Muscle layer of duodenum (tissue), 2 donors: ENCODE data around the gene WHRN.

Source experiments
- H3K27ac ChIP-seq: one replicate; pipeline ENCODE4 v1.7.0; 2013; ENCODE audit warnings: mild to moderate bottlenecking, low read length
- H3K27me3 ChIP-seq: one replicate; pipeline ENCODE4 v1.7.0; 2013; ENCODE audit warnings: low read depth, mild to moderate bottlenecking, control low read depth, low read length
- H3K36me3 ChIP-seq, 2 donors: one replicate each; pipeline ENCODE4 v1.7.0; 2013; ENCODE audit warnings: low read length in 2 of 2, control low read depth in 1 of 2, mild to moderate bottlenecking in 1 of 2; ENCODE audit not compliant: insufficient read depth in 2 of 2, control insufficient read depth in 1 of 2
- H3K4me1 ChIP-seq, 2 donors: one replicate each; pipeline ENCODE4 v1.7.0; 2013; ENCODE audit warnings: low read length in 2 of 2, mild to moderate bottlenecking in 2 of 2, control low read depth in 1 of 2, moderate library complexity in 1 of 2; ENCODE audit not compliant: insufficient read depth in 2 of 2, control insufficient read depth in 1 of 2
- H3K4me3 ChIP-seq, 2 donors: one replicate each; pipeline ENCODE4 v1.7.0; 2013; ENCODE audit warnings: low read length in 2 of 2, low read depth in 1 of 2, mild to moderate bottlenecking in 1 of 2
- H3K9me3 ChIP-seq, 2 donors: one replicate each; pipeline ENCODE4 v1.7.0; 2013; ENCODE audit warnings: low read length in 2 of 2, control low read depth in 1 of 2, mild to moderate bottlenecking in 1 of 2; ENCODE audit not compliant: control insufficient read depth in 1 of 2
- donor health status: healthy.

Gene WHRN

DNA sequence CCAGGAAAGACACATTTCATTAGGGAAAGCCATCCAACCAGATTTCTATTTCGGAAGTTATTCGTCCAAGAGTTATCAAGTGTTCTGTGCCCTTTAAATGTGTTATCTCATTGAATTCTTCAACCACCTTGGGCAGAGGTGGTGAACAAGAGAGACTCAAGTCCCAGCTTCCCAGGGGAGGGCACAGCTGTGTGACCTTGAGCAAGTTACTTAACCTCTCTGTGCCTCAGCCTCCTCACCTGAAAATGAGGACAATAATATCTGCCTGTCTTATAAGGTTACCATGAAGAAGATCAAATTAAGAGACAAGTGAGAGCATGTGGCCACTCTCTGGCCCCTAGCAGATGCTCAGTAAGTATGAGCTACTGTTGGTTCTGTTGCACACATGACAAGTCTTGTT is 37.4 kb downstream of the WHRN start:
- Histone ChIP-seq H3K36me3 (peaks cover 0 to 30% of the 10 kb centered on the region in 2 donors), H3K4me1 (no peaks in the 10 kb centered on the region), H3K4me3 (no peak overlapping the region), H3K9me3 (no peaks in the 10 kb centered on the region), H3K27ac (no peak overlapping the region), H3K27me3 (no peaks in the 10 kb centered on the region)

DNA sequence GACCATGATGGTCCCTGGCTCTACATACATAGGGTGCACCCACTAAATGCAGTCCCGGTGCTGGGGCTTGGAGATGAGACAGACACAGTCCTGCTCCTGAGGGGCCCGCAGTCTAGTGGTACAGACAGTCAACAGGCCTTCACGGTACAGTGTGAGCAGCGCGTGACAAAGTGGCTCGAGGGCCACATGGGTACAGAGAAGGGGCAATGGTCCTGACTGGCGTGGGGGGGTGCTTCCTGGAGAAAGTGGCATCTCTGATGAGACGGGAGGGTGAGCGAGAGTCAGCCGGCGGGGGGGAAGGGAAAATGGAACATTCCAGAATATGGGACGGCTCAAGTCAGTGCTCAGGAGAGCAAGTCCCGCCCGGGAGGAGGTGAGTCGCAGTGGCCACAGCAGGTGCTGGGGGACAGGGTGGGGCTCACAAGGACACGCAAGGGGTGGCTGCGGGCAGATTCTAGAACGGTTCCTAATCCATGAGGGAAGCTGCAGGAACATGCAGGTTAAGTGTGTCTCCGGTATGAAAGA is 38.0 kb downstream of the WHRN start:
- Histone ChIP-seq H3K27ac (no peak overlapping the region), H3K4me1 (no peaks in the 10 kb centered on the region), H3K9me3 (no peaks in the 10 kb centered on the region), H3K36me3 (peaks cover 0 to 30% of the 10 kb centered on the region in 2 donors), H3K27me3 (no peaks in the 10 kb centered on the region), H3K4me3 (no peak overlapping the region)

DNA sequence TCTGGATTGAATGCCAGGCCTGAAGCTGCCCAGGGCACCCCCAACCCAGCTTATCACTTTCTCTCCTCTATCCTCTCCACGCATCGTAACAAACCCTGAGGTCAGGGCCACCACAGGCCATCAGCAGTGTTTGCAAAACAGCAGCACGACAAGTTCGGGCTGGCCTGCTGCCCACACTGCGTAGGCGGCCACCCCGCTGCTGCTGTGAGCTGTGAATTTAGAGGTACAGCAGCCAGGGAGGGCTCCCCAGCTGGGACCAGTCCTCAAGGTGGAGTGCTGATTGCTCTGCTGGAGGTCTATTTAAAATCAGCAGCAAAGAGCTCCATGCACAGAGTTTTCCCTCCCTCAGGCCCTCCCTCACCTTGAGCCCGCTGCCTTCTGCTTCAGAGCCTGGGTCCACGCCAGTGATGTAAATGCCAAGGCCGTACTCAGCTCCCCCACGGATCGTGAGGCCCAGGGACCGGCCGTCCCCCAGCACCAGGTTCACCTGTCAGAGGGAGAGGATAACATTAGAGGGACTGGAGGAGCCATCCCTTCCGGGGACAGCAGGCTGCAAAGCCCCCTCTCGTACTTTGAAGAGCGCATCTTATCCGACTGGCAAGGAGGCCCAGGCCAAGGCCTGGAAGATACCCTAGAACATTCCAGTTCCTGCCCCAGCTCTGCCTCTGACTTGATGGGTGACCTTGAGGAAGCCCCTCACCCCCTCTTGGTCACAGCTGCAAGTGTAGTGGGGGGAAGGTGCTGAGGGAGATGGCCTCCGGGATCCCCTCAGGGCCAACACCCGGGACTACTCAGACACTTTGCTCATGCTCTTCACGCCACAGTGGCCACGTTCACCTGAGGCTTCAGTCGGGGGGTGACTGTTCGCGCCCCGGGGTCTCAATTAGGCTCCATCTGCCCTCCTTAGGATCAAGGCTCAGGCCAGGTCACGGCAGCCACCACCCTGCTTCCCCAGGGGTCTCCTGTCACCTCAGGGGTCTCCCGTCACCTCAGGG is 39.1 kb downstream of the WHRN start:
- Histone ChIP-seq H3K4me1 (no peaks in the 10 kb centered on the region), H3K4me3 (no peak overlapping the region)

DNA sequence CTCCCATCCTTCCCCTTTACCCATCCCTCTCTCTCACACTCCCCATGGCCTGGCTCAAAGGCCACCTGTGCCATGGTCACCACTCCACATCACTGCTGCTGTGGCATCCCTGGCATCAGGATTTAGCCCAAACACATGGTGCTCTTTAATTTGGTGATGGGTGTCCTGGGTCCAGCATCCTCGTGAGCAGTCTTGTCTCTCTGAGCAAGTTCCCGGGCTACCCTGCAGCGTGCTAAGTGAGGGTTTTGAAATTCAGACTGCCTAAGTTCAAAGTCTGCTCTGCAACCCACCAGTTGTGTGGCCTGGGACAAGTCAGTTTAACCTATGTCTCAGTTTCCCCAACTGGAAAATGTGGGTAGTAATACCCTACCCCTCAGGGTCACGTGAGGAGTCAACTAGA is 39.9 kb downstream of the WHRN start:
- Histone ChIP-seq H3K9me3 (no peaks in the 10 kb centered on the region), H3K4me1 (no peaks in the 10 kb centered on the region), H3K27ac (no peak overlapping the region), H3K4me3 (no peak overlapping the region), H3K36me3 (peaks cover 0 to 33% of the 10 kb centered on the region in 2 donors), H3K27me3 (no peaks in the 10 kb centered on the region)

More for the DNA sequence above, 39.1 kb downstream of the WHRN start:
- no peak overlapping the region for H3K27ac ChIP-seq
- no peaks in the 10 kb centered on the region for H3K9me3 ChIP-seq
- H3K36me3 ChIP-seq: peaks cover 0 to 33% of the 10 kb centered on the region in 2 donors
- H3K27me3 ChIP-seq: no peaks in the 10 kb centered on the region

DNA sequence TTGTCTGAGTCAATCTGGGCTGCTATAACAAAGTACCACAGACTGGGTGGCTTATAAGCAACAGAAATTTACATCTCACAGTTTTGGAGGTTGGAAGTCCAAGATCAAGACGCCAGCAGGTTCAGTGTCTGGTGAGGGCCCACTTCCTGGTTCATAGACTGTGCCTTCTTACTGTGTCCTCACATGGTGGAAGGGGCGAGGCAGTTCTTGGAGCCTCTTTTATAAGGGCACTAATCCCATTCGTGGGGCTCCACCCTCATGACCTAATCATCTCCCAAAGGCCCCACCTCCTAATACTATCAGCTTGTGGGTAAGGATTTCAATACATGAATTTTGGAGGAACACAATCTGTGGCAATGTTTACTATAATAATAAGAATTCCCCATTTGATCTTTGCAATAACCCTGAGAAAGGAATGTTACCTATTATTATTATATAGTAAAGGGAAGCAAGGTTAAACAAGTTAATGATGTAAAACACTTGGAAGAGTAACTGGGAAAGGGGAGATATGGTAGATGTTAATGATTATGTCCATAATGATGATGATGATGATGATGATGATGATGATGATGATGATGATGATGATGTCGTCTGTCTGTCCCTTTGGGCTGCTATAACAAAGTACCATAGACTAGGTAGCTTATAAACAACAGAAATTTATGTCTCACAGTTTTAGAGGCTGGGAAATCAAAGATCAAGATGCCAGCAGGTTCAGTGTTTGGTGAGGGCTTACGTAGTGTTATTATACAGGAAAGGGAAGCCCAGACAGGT is 40.8 kb downstream of the WHRN start:
- Histone ChIP-seq H3K4me1 (no peaks in the 10 kb centered on the region), H3K9me3 (no peaks in the 10 kb centered on the region), H3K36me3 (peaks cover 0 to 23% of the 10 kb centered on the region in 2 donors), H3K4me3 (no peak overlapping the region), H3K27me3 (no peaks in the 10 kb centered on the region), H3K27ac (no peak overlapping the region)

DNA sequence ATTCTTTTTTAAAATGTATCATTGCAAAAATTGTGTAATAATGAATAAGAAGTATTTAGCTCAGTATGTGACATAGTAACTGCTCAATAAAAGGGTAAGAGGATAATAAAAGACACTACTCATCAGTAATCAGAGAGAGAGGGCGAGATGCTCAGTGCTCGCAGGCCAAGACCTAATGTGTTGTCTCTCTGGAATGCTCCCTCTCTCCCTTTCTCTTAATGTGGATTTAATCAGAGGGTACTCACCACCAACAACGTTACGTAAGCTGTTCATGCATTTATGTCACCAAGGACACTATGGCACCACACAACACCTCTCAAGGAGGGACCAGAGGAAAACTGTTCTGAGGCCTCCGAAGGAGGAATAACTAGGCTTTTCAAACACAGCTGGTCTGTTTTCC is 42.5 kb downstream of the WHRN start:
- H3K4me3 ChIP-seq: no peak overlapping the region
- H3K4me1 ChIP-seq: no peaks in the 10 kb centered on the region
- H3K36me3 ChIP-seq: peaks cover 0 to 16% of the 10 kb centered on the region in 2 donors
- no peak overlapping the region for H3K27ac ChIP-seq
- no peaks in the 10 kb centered on the region for H3K9me3 ChIP-seq
- H3K27me3 ChIP-seq: no peaks in the 10 kb centered on the region

DNA sequence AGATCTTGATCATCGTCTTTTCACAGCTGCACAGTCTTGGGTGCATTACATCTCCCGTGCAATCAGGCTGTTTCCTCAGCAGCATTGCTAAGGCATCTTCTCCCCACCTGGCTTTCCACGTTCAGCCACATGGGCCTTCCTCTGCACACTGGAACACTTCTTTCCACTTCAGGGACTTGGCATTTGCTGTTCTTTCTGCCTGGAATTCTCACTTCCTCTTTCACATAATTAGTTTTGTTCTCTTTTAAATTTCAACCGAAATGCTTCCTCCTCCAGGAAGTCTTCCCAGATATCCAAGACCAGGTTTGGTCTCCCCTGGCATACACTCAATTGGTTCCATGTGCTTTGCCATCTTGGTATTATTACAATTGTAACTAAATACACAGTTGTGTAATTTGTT is 43.8 kb downstream of the WHRN start:
- H3K36me3 ChIP-seq: peaks cover 0 to 16% of the 10 kb centered on the region in 2 donors
- H3K4me1 ChIP-seq: no peaks in the 10 kb centered on the region
- no peak overlapping the region for H3K27ac ChIP-seq
- H3K9me3 ChIP-seq: no peaks in the 10 kb centered on the region
- H3K4me3 ChIP-seq: no peak overlapping the region
- no peaks in the 10 kb centered on the region for H3K27me3 ChIP-seq

DNA sequence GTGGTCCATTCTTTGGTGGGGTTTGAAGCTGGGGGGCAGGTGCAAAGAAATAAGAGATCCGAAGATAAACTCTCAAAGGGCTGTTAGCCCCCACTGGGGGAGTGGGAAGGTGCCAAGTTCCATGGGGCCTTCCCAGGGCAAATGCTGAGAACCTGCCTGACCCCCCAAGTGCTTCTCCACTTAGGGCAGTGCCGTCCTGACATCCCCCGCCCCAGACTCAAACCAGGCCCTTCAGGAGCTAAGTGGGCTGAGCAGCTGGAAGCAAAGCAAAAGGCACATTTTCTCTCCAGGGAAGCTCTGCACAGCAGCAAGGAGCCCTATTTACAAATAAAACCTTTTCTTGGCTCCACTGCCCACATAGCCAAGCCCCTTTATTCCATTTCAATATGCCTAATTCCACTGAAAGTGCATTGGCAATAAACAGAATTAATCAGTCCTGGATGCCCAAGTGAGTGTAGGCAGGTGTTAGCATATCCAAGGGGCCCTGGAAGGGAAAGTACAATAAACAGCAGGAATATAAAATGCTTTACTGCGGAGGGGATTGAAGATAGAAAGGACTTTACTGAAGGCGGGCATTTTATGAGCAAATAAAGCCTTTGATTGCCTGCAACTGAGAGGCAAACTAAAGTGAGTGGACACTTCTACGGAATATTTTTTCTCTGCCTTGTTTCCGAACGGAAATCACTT is 44.6 kb downstream of the WHRN start:
- Histone ChIP-seq H3K4me1 (no peaks in the 10 kb centered on the region), H3K36me3 (peaks cover 0 to 16% of the 10 kb centered on the region in 2 donors), H3K27me3 (no peaks in the 10 kb centered on the region), H3K27ac (no peak overlapping the region), H3K4me3 (no peak overlapping the region), H3K9me3 (no peaks in the 10 kb centered on the region)

DNA sequence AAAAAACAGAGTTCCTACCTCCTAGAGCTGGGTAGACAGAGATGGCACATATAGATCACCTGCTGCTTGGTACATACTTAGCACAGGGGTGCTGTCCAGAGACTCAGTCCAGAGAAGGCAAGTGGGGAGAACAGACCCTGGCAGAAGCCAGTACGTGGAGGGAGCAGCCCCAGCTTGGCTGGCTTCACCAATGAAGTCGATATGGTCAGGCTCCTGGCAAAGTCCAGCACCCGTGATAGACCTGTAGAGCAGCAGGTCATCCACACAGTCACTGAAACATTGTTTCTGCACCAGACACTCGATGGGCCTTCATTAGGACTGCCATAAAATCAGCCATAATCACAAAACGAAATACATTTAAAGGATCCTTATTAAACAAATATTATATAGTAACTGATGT is 45.8 kb downstream of the WHRN start:
- no peak overlapping the region for H3K27ac ChIP-seq
- no peaks in the 10 kb centered on the region for H3K27me3 ChIP-seq
- H3K36me3 ChIP-seq: peaks cover 0 to 9% of the 10 kb centered on the region in 2 donors
- H3K4me3 ChIP-seq: no peak overlapping the region
- H3K9me3 ChIP-seq: no peaks in the 10 kb centered on the region
- no peaks in the 10 kb centered on the region for H3K4me1 ChIP-seq

DNA sequence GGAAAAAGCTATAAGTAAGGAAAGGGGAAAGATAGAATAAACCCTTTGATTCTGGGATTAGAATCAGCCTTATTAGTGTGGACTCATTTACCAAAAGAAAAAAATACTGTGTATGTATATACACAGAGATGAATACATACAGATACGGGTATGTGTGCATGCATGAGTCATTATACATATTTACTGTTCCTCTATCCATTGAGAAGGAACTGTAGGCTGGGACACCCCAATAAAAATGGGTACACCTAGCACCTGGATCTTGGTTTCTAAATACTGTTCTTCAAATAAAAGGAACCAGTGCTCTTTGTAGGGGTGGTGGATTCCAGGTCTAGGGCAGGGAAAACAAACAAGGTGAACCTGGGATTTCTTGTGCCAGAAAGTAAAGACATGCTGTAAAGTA is 48.3 kb downstream of the WHRN start:
- H3K4me1 ChIP-seq: no peaks in the 10 kb centered on the region
- no peaks in the 10 kb centered on the region for H3K9me3 ChIP-seq
- no peaks in the 10 kb centered on the region for H3K27me3 ChIP-seq
- H3K36me3 ChIP-seq: peaks cover 0 to 9% of the 10 kb centered on the region in 2 donors
- H3K27ac ChIP-seq: no peak overlapping the region
- no peak overlapping the region for H3K4me3 ChIP-seq

DNA sequence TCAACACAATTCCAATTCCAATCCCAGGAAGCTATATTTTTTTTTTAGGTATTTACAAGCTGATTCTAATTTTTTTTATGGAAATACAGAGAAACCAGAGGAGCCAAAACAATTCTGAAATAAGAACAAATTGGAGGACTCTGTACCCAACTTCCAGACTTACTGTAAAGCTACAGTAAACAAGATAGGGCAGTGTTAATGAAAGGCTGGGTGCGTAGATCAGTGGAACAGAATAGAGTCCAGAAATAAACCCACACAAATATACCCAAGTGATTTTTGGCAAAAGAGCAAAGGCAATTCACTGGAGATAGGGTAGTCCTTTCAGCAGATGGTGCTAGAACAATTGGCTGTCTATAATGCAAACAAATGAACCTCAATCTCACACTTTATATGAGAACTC is 50.6 kb downstream of the WHRN start:
- Histone ChIP-seq H3K4me1 (no peaks in the 10 kb centered on the region), H3K9me3 (no peaks in the 10 kb centered on the region), H3K27ac (no peak overlapping the region), H3K4me3 (no peak overlapping the region), H3K36me3 (peaks cover 0 to 6% of the 10 kb centered on the region in 2 donors), H3K27me3 (no peaks in the 10 kb centered on the region)
